GM19455 (cell line): ENCODE data around the gene EVA1C.
"Not testable (repeated sequence)": the region's sequence is repeated elsewhere in the genome, so short reads cannot be mapped to it uniquely, and the experiment has no call there.

Source experiments
- ATAC-seq: cut with Tn5 transposase; IDR thresholded peaks from one replicate; pipeline ENCODE4 v1.9.1; 2021; ENCODE audit not compliant: unreplicated experiment

EVA1C gene

DNA sequence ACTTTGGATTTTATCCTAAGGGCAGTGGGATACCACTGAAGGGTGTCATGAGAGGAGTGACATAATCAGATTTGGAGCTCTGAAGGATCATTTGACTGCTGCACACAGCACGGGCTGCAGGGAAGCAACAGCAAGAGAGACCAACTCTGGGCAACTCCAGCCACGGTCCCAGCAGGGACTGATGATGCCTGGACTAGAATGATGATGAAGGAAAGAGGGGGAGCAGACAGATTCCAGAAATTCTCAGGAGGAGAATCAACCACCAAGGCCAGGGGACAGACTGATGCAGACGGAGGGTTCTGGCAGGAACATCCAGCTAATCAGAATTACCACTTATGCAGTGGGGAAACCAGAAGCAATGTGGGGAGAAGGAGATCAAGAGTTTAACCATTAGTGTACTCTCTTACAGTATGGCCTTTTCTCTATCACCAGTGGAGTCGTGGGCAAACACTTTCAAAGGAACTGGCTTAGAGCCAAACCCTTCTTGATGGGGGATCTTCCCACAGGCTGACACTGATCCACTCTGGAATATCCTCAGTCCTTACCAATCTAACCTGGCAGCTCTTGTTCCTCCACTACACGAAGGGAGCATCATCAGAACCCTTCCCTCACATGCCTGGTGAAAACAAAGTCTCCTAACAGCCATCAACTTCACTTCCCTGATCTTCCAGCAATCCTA, 23.0 kb upstream of the EVA1C start:
- ATAC-seq = no peak

DNA sequence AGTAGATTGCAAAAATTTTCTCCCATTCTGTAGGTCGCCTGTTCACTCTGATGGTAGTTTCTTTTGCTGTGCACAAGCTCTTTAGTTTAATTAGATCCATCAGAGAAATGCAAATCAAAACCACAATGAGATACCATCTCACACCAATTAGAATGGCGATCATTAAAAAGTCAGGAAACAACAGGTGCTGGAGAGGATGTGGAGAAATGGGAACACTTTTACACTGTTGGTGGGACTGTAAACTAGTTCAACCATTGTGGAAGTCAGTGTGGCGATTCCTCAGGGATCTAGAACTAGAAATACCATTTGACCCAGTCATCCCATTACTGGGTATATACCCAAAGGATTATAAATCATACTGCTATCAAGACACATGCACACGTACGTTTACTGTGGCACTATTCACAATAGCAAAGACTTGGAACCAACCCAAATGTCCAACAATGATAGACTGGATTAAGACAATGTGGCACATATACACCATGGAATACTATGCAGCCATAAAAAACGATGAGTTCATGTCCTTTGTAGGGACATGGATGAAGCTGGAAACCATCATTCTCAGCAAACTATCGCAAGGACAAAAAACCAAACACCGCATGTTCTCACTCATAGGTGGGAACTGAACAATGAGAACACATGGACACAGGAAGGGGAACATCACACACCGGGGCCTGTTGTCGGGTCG, 21.8 kb upstream of the EVA1C start:
- not testable (repeated sequence) for ATAC-seq

DNA sequence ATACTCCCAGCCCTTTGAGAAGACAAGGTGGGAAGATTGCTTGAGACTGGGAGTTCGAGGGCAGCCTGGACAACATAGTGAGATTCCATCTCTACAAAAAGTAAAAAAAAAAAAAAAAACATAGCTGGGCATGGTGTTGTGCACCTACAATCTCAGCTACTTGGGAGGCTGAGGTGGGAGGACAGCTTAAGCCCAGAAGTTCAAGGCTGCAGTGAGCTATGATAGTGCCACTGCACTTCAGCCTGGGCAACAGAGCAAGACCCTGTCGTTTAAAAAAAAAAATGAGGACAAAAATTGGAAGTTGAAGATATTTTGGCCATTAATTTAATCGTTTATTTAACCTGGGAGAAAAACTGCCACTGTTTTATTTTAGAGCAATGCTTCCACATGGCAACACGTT, 20.8 kb upstream of the EVA1C start:
- no peak for ATAC-seq

DNA sequence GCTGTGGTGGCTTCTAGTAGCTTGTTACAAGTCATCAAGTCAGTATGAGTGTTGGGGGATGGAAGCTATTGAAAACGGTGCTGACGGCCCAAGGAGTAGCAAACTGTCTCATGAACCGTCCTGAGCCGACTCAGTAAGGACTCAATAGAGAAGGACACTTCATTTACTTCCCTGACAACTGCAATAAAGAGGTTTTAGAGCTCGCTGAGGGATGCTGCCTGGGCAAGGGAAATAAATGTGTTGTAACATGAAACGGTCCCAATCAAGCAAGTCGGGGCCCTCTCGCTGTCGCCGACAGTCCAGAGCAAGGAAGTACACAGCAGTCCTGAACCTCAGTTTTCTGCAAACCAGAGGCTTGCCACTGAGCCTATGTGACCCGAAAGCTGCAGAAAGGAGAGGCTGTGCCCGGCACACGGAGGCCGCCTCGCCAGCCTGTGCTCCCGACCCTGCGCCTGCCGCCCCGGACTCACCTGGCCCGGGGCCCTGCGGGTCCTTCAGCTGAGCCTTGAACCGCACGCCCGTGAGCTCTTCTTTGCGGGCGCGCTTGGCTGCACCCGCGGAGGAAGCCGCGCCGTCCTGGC, 20.1 kb upstream of the EVA1C start:
- peak; percentile 43 for ATAC-seq

DNA sequence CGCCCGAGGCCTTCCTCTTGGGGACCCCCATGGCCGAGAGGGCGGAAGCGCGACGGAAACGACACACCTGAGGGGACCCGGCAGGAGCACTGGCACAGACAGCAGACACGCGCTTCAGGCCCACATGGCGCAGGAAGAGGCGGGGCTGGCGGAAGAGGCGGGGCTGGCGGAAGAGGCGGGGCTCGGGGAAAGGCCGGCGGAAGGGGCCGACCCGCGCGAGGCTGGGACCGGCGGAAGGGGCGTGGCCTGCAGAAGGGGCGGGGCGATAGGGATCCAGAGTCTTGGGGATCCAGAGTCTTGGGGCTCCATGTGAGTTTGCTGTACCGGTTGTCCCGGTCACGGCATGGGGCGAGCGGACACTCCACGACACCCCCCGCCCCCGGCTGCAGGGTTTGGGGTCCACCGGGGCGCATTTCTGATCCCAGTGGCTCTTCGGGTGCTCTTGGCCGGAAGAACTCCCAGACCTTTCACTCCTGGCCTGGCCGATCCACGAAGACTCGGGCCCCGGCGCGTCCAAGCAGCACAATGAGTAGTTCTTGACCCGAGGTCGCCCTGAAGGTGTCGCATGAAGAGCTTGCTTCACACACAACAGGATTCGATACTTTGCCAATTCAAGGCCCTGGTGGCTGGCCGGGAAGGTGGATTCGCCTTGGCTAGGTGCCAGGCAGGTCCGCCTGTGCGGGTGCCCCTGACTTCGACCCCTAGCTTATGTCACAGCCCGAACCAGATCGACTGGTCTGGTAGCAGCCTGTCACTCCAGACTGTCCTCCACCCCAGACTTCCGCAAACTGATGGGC, 19.4 kb upstream of the EVA1C start, which contains the start of gene URB1:
URB1 (minus strand) TSS at position 133 of the 797 bp plus-strand sequence; CDS start at position 31, 102 bp downstream.
- ATAC-seq = peak; percentile 95

DNA sequence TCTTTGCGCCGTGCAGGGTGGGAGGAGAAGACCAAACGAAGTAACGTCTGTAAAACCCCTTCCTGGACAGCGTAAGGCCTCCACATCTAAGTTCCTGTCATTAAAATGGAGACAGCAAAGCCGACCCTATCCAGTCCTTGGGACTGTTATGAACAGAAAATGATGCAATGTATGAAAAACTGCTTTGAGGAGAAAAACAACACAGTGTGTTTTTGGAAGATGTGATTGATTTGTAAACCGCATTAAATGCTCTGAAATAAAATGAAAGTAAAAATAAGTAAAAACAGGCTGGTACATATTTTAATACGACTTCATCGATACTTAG, 18.9 kb upstream of the EVA1C start:
- ATAC-seq = no peak

DNA sequence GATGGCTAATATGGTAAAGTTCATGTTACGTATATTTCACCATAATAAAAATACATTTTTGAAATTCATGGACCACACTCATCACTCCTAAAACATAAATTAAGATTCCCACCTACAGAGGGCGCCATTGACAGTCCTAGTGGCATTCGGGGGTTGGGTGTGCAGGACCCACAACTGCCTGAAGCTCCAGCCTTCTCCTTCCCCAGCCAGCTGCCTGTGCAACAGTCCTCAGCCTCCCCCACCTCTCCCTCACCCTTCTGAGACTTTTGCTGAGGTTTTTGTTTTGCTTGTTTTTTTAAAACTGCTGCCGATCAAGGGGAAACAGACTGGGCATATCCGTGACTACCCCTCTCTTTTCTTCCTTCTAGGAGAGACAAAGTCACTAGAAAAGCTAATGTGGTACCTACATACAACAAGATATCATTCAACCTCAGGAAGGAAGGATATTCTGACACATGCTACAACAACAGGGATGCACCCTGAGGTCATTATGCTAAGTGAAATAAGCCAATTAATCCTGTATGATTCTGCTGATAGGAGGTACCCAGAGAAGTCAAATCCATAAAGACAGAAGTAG, 9.2 kb upstream of the EVA1C start:
- no peak for ATAC-seq

DNA sequence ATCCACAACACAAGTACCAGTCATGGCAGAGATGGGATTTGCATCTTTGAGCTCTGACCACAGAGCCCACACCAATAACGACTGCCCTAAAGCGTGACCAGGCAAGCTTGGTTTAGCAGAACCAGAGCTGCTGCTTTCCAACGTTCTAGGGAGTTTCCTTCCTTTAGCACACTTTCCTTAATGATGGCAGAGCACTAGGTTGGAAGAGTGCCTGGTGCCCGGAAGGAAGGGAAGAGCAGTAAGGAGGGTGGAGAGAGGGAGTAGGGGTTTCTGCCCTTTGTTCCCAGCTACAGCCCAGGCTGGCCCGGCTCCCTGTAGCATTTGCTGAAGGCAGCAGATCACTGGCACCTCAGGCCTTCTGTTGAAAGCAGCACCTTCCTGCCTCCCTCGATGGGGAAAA, 6.1 kb upstream of the EVA1C start:
- ATAC-seq = no peak

DNA sequence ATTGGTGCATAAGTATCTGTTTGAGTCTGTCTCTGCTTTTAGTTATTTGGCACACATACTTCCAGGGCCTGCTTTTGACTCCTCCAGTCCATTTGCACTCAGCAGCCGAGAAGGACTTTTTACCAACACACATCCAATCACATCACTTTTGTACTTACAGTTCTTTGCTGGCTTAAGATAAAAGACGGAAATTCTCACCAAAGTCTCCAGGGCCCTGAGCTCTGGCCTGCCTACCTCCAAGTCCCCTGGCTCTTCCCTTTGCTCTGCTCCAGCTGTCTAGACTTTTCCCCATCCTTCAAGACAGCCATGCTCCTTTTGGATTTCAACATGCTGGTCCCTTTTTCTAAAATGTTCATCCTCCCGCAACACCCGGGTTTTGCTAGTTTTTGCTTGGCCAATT, 2.2 kb upstream of the EVA1C start:
- ATAC-seq = no peak

DNA sequence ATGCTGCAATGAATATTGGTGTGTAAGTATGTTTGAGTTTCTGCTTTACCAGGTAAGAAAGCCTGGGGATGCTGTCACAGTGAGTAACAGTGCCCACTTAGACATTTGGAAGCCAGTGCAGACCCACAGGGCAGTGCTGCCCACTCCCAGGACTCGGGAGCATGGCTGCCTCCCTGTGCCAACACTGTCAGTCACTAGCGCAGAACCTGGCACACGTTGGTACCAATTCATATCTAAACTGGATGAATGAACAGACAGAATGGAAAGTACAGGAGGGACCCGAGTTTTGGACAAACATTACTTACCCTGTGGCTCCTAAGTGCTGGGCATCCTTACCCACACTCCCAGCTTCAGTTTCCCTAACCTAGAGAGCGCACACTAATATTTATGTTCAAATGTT, 1.6 kb upstream of the EVA1C start:
- ATAC-seq = no peak

DNA sequence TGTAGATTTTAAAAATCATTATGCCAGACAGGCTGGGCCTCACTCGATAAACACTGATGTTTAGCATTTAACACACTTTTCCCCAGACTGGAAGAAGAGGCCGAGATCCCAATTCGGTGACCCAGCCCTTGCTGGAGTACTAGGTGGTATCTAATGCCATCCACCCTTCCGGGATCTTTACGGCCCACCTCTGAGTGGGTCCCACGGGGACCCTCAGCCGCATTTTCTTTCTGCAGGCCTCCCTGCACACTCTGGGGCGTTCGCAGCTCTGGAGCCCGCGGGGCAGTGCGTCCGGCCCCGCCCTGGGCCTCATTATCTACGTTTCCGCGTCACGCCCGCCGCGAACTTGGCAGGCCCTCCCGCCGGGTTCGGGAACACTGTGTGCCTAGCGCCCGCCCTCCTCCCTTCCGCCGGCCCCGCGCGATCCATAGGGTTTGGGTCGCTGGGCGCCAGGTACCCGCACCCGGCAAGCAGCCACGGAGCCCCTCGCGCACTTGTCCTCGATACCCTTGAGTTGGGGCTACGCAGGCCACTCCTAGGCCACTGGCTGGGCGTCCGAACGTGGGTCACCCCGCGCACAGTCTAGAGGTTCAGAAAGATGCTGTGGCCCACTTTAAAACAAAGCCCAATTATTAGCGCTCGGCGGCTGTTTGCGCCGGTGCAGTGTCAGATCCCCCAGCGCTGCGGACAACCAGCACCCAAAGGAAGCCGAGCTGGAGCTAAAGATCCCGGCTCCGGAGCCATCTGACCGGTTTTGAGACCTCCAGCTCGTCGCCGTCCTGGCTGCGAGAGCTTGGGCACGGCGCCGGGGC, 950 bp upstream of the EVA1C start:
- ATAC-seq = no peak

DNA sequence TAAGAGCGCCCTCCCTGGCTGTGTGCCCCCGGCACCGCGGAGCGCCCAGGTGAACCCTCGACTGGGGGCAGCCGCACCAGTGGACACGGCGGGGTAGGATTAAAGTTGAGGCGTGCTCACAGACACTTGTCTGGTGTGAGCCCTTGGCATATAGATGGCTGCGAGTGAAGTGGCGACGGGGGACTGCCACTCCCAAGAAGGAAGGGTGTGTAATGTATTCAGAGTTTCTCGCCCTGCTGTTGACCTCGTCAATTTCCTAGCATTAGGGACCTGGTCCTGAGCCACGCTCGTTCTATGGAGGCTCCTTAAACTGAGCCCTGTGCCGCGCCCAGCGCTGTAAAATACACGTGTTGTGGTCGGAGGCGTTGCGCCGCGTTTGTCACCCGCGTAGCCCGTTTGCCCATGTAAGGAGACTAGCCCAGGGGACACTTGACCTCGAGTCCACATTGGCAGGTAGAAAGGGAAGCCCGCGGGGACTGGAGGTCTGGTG, 554 bp downstream of the EVA1C start:
- no peak for ATAC-seq

DNA sequence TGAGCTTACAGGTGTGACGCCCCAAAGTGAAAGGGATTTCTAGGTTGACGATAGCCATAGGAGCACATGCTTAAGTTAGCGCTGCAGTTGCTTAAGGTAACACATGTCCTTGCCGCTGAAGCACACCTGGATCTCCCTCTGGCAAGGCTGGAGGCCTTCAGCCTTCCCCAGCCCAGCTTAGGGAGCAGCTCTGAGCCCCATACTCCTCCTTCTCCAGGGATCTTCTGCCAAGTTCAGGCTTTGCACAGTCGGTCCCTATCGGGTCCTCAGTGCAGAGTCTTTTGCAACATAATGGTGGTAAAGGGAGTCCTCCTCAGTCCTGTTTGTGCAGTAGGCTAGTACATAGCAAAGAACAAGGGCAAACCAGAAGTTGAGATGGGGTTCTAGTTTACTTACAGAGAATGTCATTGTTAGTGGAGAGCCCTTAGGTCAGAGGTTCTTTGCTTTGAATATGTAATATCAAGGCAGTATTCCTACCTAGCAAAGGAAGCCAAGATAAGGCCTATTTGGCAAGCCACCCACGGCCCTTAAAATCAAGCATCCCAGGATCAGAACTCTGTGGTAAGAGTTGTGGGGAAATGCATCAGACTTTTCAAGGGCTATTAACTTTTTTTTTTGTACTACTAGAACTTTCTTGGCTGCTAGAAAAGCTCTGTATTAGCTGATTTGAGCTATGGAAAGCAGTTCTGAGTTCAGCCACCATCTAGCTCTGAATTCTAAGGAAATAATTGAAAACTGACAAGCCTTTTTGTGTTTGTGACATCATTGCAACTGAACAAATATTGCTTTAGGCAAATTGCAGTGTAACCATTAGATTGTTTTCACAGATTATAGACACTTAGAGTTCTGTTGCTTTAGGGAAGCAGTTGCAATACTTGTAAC, 1.4 kb downstream of the EVA1C start:
- ATAC-seq = no peak

DNA sequence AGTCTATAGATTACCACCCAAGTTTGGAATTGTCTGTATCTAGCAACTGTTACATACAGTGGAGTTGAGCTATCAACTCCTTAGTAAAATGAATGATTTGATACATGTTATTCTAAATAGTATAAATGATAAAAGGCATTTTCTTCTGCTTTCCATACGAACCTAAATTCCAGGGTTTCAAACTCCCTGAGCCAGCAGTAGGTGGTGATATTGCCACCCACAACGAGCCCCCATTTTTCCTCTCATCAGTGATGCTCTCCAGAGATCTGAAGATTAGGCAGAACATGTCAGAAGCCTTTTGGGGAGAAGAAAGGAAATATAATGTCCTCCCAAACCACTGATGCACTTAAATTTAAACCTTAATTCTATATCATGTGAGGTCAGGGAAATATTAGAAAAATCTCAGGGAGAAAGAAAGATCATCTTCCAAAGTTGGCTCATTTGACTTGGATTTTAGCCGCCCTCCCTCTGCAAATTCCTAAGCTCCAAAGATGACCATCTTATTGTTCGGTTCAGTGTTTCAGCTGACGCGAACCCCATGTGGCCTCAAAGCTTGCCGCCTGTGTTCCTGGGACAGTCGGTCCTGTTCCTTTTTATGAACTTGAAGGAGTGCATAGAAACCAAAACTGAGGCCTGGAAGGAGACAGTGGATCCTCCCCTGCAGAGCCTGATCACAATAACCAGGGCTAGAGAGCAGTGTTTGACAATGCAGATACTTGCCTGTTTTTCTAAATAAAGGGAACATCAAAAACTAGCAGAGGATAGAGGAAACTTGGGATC, 2.3 kb downstream of the EVA1C start:
- no peak for ATAC-seq

DNA sequence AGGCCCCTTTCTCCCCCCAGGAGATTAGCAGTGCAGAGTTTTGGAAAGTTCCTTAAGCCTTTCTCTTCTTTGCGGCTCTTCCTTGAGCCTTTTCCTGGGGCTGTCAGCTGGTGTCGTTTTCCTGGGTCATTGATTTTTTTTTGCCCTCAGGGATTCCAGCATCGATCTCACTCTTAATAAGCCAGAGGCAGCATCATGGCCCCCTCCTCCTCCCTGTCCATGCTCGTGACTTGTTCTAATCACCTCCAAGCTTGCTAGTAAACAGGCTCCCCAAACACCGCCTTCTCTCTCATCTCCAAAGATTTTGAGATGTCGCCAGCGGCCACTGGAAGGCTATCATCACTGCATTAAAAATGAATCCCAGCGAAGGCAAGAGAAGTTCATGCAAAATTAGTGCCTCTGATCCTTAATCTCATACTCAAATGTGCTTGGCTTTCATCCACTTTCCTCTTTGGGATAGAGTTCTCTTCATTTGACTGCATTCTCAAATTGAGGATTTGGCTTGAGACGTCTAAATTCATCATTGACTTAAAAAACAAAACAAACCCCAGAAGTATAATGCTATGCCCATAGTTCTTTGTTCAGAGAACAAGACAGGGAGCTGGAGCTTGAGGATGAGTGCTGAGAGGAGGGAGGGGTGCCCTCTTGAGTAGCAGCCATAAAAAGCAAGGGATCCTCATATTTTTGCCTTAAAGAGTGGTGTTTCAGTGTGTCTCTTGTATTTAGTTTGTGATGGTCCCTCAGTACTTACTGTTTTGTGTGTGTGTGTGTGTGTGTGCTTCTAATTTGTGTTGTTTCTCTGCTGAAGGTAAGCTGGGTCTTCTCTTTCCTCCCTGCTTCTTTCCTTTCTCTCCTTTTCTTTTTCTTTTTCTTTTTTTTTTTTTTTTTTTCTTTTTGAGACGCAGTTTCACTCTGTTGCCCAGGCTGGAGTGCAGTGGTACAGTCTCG, 3.2 kb downstream of the EVA1C start:
- no peak for ATAC-seq

DNA sequence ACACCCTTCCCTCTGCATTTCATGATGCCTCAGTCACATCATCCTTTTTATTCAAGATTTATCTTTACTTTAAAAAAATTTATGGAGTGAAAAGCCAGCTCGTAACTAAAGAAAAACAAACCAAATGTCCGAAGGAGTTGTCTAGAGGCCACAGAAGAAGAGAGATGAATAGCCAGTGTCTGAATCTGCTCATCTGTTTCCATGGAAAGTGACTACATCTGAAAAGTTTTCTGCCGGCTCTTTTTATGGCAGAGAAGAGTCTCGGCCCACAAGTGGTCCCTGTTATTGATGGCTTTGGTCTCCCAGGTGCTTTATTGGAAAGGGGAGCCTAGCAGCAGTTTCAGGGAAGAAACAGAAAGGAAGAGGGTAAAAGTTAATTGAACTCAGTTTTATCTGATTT, 5.6 kb downstream of the EVA1C start:
- ATAC-seq = no peak

DNA sequence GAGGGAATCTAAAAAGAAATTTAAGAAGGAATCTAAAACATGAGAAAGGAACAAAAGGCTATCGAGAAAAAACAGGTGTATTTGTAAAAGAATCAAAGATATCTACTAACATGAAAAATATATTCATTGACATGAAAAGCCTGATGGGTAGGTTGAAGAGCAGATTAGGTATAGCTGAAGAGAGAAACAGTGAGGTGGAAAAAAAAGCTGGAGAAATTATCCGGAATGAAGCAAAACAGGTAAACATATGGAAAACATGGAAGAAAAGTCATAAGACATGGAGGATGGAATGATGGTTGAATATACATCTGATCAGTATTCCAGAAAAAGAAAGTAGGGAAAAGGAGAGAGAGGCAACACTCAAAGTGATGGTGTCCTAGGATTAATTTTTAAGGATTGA, 9.6 kb downstream of the EVA1C start:
- ATAC-seq = no peak
